HFF-Myc (cell line): Measurements from ENCODE around the gene KY.

Source experiments
- DNase-seq: peaks from one replicate; pipeline ENCODE4 v3.0.0-alpha.2; 2011; ENCODE audit warnings: low read depth; ENCODE audit errors: extremely low read depth
- H3K4me3 ChIP-seq: replicated peaks from 2 replicates; pipeline ENCODE4 v1.5.1; 2011; ENCODE audit warnings: low read depth, mild to moderate bottlenecking, control low read depth, low read length
- TF ChIP-seq, protein P1 (sequence below): IDR thresholded peaks from 2 replicates; pipeline ENCODE4 v1.5.1; 2012; ENCODE audit warnings: mild to moderate bottlenecking, low read depth, low read length, control low read depth; ENCODE audit errors: missing control alignments

KY gene

DNA sequence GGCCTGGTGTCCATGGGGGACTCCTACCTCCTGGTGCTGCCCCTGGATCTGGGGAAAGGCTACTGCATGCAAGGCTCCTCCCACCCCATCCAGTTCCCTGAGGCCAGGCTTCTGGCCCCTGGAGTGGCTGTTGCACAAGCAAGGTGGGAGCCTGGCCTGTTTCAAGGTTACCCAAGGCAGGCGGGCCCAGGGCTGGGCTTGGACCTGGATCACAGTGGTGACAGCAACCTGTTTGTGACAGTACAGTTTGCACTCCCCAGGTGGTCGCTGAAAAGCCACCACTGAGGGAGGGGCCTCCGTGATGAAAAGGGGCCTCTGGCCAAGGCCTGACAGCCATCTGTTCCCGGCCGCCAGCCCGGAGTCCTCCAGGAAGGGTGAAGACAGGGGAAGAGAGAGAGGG is 14.4 kb upstream of the KY start:
- H3K4me3 ChIP-seq: no peak overlapping the region
- no peak for DNase-seq
- TF ChIP-seq, protein P1, sequence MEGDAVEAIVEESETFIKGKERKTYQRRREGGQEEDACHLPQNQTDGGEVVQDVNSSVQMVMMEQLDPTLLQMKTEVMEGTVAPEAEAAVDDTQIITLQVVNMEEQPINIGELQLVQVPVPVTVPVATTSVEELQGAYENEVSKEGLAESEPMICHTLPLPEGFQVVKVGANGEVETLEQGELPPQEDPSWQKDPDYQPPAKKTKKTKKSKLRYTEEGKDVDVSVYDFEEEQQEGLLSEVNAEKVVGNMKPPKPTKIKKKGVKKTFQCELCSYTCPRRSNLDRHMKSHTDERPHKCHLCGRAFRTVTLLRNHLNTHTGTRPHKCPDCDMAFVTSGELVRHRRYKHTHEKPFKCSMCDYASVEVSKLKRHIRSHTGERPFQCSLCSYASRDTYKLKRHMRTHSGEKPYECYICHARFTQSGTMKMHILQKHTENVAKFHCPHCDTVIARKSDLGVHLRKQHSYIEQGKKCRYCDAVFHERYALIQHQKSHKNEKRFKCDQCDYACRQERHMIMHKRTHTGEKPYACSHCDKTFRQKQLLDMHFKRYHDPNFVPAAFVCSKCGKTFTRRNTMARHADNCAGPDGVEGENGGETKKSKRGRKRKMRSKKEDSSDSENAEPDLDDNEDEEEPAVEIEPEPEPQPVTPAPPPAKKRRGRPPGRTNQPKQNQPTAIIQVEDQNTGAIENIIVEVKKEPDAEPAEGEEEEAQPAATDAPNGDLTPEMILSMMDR: no peak

DNA sequence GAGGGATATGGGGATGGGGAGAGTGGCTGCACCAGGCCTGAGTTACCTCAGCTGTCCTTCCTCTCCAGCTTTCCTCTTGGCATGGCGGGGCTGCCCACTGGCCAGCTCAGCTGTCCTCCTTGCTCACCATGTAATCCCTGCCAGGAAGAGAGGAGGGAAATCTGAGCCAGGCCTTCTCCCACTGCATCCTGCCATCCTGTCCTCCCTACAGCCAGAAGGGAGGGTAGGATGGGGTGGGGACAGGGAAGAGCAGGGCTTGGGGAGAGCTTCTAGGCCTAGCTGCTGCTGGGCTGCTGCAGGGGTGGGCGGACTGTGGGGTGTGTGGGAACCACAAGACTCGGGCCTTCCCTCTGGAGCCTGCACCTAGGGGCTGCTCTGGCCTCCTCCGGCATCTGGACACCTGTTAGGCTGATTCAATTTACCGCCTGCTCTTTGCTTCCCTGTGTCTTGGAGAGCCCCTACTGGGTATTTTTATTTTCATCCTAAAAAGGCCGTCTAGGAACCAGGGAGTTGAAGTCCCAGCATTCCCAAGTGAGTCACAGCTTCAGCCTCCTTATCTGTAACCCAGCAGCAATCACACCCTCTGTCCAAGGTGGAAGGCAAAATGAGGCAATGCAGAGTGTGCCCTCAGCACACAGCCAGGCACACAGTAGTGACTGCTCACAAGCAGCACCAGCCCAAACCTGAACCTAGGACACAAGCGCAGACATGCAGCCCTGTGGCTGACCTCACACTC is 13.1 kb upstream of the KY start:
- TF ChIP-seq, protein P1: no peak
- no peak for DNase-seq
- H3K4me3 ChIP-seq: no peak overlapping the region

DNA sequence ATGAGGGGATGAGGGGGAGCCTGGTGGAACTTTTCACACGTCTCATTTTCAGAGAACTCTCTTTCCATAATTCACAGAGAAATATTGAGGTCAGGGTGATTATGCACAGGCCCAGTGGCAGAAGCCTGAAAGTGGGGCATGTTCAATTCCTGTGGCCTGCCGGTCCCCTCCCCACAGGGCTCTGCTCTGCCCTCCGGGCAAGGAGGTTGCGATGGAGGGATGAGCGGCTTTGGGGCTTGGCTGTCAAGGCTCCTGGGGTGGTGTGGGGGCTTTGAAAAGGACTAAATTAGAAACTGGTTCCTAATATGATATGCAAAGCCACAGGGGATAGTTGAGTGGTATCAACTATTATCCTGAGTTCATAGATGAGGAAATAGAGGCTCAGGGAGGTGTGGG is 9.2 kb upstream of the KY start:
- TF ChIP-seq, protein P1: no peak
- H3K4me3 ChIP-seq: no peak overlapping the region
- DNase-seq: no peak

DNA sequence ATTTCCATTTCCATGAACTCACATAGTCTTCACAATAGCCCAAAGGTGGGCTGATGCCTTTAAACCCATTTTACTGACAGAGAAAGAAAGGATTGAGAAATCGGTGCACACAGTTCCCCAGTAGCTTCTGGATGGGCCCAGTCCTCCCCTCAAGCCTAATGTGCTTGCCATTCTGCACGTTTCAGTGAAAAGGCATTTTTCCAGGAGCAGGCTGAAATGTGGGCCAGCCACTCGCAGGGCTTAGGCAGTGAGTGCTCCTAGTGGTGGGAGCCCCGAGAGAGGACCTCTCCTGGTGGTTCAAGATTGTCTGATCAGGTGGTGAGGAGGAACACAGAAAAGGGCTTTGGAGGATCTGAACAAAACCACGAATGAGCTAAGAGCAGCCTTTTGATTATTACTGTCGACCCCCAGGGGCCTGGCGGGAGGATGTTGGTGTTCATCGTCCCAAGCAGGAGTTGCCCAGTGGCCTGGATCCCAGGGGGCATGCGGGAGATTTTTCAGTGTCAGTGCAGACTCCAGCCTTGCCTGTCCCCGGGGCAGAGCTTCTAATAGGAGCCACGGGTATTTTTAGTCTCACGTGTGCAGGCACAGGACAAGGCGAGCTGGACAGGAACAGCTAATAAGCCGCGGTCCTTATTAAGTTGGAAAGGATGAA is 8.7 kb upstream of the KY start:
- H3K4me3 ChIP-seq: no peak overlapping the region
- TF ChIP-seq, protein P1: no peak
- DNase-seq: no peak

DNA sequence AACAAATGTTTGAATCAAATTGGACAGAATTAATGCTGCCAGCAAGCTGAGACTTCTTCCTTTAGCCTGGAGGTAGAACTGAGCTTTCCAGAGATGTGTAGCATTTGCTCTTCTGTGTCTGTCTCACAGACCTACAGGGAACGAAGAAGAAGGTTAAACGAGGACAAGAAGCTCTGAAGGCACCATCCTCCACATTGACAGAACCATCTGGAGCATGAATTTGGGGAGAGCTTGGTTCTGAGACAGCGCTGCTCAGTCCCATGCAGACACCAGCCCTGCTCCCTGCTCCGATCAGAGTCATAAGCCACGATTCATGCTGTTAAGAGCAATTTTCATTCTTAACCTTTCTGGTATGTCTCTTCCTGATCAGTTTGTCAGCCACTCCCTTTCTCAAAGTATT is 7.7 kb upstream of the KY start:
- no peak for DNase-seq
- H3K4me3 ChIP-seq: no peak overlapping the region
- TF ChIP-seq, protein P1: no peak

GRCh38 chr3:134656211-134656800 is 5.5 kb upstream of the KY start:
- no peak overlapping the region for H3K4me3 ChIP-seq
- DNase-seq: no peak

More at GRCh38 chr3:134656211-134656800, 5.5 kb upstream of the KY start:
- TF ChIP-seq, protein P1: no peak
